Natural killer cell (primary cell): ENCODE measurements around the gene FOXO6. TPM values are rescaled to one million over a fixed set of nuclear protein-coding genes. Genes with fewer than 3 reads are reported as not detected.

ENCODE experiments used
- ATAC-seq, 3 donors: fragments of 150-1000 bp in 2 of 3; fragments of 200-7000 bp in 1 of 3; cut with Tn5 transposase; 1 replicate in 1 of 3; 2 replicates in 2 of 3; pipeline ENCODE4 v1.10.0; 2021; ENCODE audit warnings: mild to moderate bottlenecking in 2 of 3, moderate library complexity in 2 of 3
- DNase-seq, 2 donors: peaks; one replicate each; pipeline versions ENCODE4 v3.0.0 to v3.0.0-alpha.2; 2013 to 2021; ENCODE audit warnings: mixed read lengths in 1 of 2
- H3K27ac ChIP-seq: one replicate; pipeline ENCODE4 v1.5.1; 2013; ENCODE audit warnings: mild to moderate bottlenecking, low read length
- H3K27me3 ChIP-seq: one replicate; pipeline ENCODE4 v1.6.1; 2013; ENCODE audit warnings: low read length; ENCODE audit not compliant: control insufficient read depth, insufficient read depth
- H3K36me3 ChIP-seq: one replicate; pipeline ENCODE4 v1.6.1; 2013; ENCODE audit warnings: low read length; ENCODE audit not compliant: control insufficient read depth, insufficient read depth
- H3K4me1 ChIP-seq: one replicate; pipeline ENCODE4 v1.6.1; 2013; ENCODE audit warnings: low read length; ENCODE audit not compliant: control insufficient read depth, insufficient read depth
- H3K4me3 ChIP-seq: one replicate; pipeline ENCODE4 v1.5.1; 2013; ENCODE audit warnings: low read length
- H3K9me3 ChIP-seq: one replicate; pipeline ENCODE4 v1.6.1; 2013; ENCODE audit warnings: low read length; ENCODE audit not compliant: control insufficient read depth, insufficient read depth
- H3K27ac Mint-ChIP-seq, 2 donors: one replicate each; pipeline ENCODE4 v1.8.0; 2022; ENCODE audit warnings: mild to moderate bottlenecking in 2 of 2, mixed read lengths in 2 of 2, moderate library complexity in 1 of 2
- H3K27me3 Mint-ChIP-seq, 2 donors: one replicate each; pipeline ENCODE4 v1.8.0; 2022; ENCODE audit warnings: low read depth in 2 of 2, mixed read lengths in 2 of 2
- H3K36me3 Mint-ChIP-seq: one replicate; pipeline ENCODE4 v1.8.0; 2022; ENCODE audit warnings: mixed read lengths
- H3K4me1 Mint-ChIP-seq, 2 donors: one replicate each; pipeline ENCODE4 v1.8.0; 2022; ENCODE audit warnings: mixed read lengths in 2 of 2
- H3K4me3 Mint-ChIP-seq: one replicate; pipeline ENCODE4 v1.8.0; 2022; ENCODE audit warnings: mild to moderate bottlenecking, moderate library complexity, mixed read lengths
- H3K9me3 Mint-ChIP-seq, 2 donors: one replicate each; pipeline ENCODE4 v1.8.0; 2022; ENCODE audit warnings: mixed read lengths in 2 of 2
- CTCF ChIP-seq: fragments of 200-600 bp; IDR thresholded peaks from one replicate; pipeline ENCODE4 v1.8.0; 2022; ENCODE audit warnings: antibody characterized with exemption
- WGBS: methylation state at CpG from one replicate; pipeline ENCODE4 v1.1.7; 2013; ENCODE audit warnings: missing lambda C conversion rate; ENCODE audit not compliant: insufficient coverage; 5-methylcytosine and 5-hydroxymethylcytosine counted together
- intact Hi-C: fragments of 100-400 bp; cut with micrococcal nuclease; formaldehyde crosslinking; loops from one replicate; pipeline ENCODE4 v1.14.2; 2022
- total RNA-seq, 4 donors: library from RNA; stranded (reverse); fragments of 120-200 nt in 1 of 4; gene quantifications; one replicate each; pipeline versions ENCODE4 v1.2.3 to v1.2.4, GENCODE V29; 2013 to 2022

The FOXO6 gene
- total RNA-seq, 3 donors from 2014 or later (not counting 1 experiment from before 2014, with no cell fraction given) = 1.2 to 3.3 (median 1.7) TPM

GRCh38 chr1:41322835-41323234 is 38.4 kb upstream of the FOXO6 start:
- no peaks in the 10 kb centered on the region for H3K9me3 ChIP-seq

GRCh38 chr1:41323243-41323642 is 38.0 kb upstream of the FOXO6 start:
- WGBS = 89% methylated on average over 5 of the region's 5 CpGs
- ATAC-seq = no peak
- intact Hi-C loops = loop anchor here (1.0 kb wide), 1 partner anchor 94 kb away; no protein-coding TSS in a partner anchor

More at GRCh38 chr1:41322835-41323234, 38.4 kb upstream of the FOXO6 start:
- DNase-seq (peak in 1 of 2 donors; percentile 46), ATAC-seq (peak; percentile 41 to 81 (median 66))
- intact Hi-C loops = loop anchor here (1.0 kb wide), 1 partner anchor 94 kb away; no protein-coding TSS in a partner anchor
- no peak overlapping the region for H3K4me3 ChIP-seq
- Mint-ChIP-seq H3K4me1 (peaks cover 8 to 19% of the 10 kb centered on the region in 2 donors), H3K9me3 (no peaks in the 10 kb centered on the region), H3K4me3 (no peak overlapping the region), H3K27ac (no peak overlapping the region), H3K36me3 (no peaks in the 10 kb centered on the region), H3K27me3 (peaks cover 0 to 10% of the 10 kb centered on the region in 2 donors)
- H3K36me3 ChIP-seq = no peaks in the 10 kb centered on the region
- H3K27ac ChIP-seq = no peak overlapping the region
- no peaks in the 10 kb centered on the region for H3K27me3 ChIP-seq
- peaks cover 12% of the 10 kb centered on the region for H3K4me1 ChIP-seq
- no peak for TF ChIP-seq CTCF
- 73% methylated on average over 7 of the region's 7 CpGs for WGBS

GRCh38 chr1:41325801-41326200 is 35.4 kb upstream of the FOXO6 start:
- TF ChIP-seq CTCF = no peak
- no peaks in the 10 kb centered on the region for H3K9me3 Mint-ChIP-seq
- Histone ChIP-seq H3K36me3 (no peaks in the 10 kb centered on the region), H3K4me3 (no peak overlapping the region), H3K27ac (no peak overlapping the region), H3K9me3 (no peaks in the 10 kb centered on the region), H3K27me3 (no peaks in the 10 kb centered on the region), H3K4me1 (peaks cover 12% of the 10 kb centered on the region)
- H3K4me1 Mint-ChIP-seq = peaks cover 8 to 10% of the 10 kb centered on the region in 2 donors
- intact Hi-C loops = no loop called here
- no peak for ATAC-seq
- DNase-seq = no peak
- H3K4me3 Mint-ChIP-seq = no peak overlapping the region
- WGBS = 89% methylated on average over 5 of the region's 6 CpGs
- H3K27me3 Mint-ChIP-seq = peaks cover 0 to 2% of the 10 kb centered on the region in 2 donors
- H3K36me3 Mint-ChIP-seq = no peaks in the 10 kb centered on the region
- no peak overlapping the region for H3K27ac Mint-ChIP-seq

More at GRCh38 chr1:41323243-41323642, 38.0 kb upstream of the FOXO6 start:
- H3K4me1 Mint-ChIP-seq = peaks cover 8 to 16% of the 10 kb centered on the region in 2 donors
- no peak overlapping the region for H3K4me3 ChIP-seq
- H3K4me3 Mint-ChIP-seq = no peak overlapping the region
- peaks cover 0 to 10% of the 10 kb centered on the region in 2 donors for H3K27me3 Mint-ChIP-seq
- no peaks in the 10 kb centered on the region for H3K36me3 ChIP-seq
- no peak for DNase-seq
- no peaks in the 10 kb centered on the region for H3K27me3 ChIP-seq
- no peaks in the 10 kb centered on the region for H3K36me3 Mint-ChIP-seq
- no peak for TF ChIP-seq CTCF
- H3K9me3 Mint-ChIP-seq = no peaks in the 10 kb centered on the region
- no peaks in the 10 kb centered on the region for H3K9me3 ChIP-seq
- peaks cover 12% of the 10 kb centered on the region for H3K4me1 ChIP-seq
- no peak overlapping the region for H3K27ac Mint-ChIP-seq
- H3K27ac ChIP-seq = no peak overlapping the region
